GM12878 (cell line): ENCODE results near the gene CTNNB1. TPM values are rescaled to one million over a fixed set of nuclear protein-coding genes. Genes with fewer than 3 reads are reported as not detected.

Experiments
- ATAC-seq: fragments of 200-7000 bp; cut with Tn5 transposase; 3 replicates; pipeline ENCODE4 v1.9.1; 2020; ENCODE audit warnings: mild to moderate bottlenecking, moderate library complexity
- BruUV-seq: library from RNA; stranded (reverse); fragments of 400-500 nt; replicated peaks from 2 replicates; lab custom pipeline; 2021; lab: Mats Ljungman, UMichigan
- CTCF ChIA-PET: fragments of 300-600 bp; sonication (Branson Sonifier 250); formaldehyde crosslinking; extraction: SDS; loops from one replicate; lab custom pipeline; 2021; ENCODE audit warnings: inconsistent platforms; lab: Yijun Ruan, JAX
- POLR2A ChIA-PET: fragments of 350-600 bp; formaldehyde crosslinking; extraction: SDS; loops from one replicate; lab custom pipeline; 2021; ENCODE audit warnings: inconsistent platforms; lab: Charles Lee
- RAD21 ChIA-PET: fragments of 300-600 bp; sonication (Branson Sonifier 250); formaldehyde crosslinking; loops from one replicate; lab custom pipeline; 2023; ENCODE audit warnings: antibody characterized with exemption; ENCODE audit not compliant: unreplicated experiment; lab: Charles Lee
- SMC1A ChIA-PET: fragments of 300-600 bp; sonication (Branson Sonifier 250); formaldehyde crosslinking; loops from one replicate; lab custom pipeline; 2023; ENCODE audit not compliant: unreplicated experiment, uncharacterized antibody; lab: Charles Lee
- DNase-seq: peaks from one replicate; pipeline ENCODE4 v3.0.0-alpha.2; 2011; ENCODE audit warnings: low read depth, low spot score
- FAIRE-seq: peaks from 3 replicates; lab custom pipeline; 2011; peaks lifted over from hg19 to GRCh38; lab: Jason Lieb, UNC
- H2AFZ ChIP-seq: 2 replicates; pipeline ENCODE4 v1.6.0; 2011; ENCODE audit warnings: low read depth, low read length, control low read depth; ENCODE audit not compliant: control insufficient read depth
- H3K27ac ChIP-seq: 2 replicates; pipeline ENCODE4 v1.5.1; 2011; ENCODE audit warnings: control low read depth; ENCODE audit not compliant: control insufficient read depth, insufficient read depth
- H3K27me3 ChIP-seq, 2 experiments: replicated peaks in 1 of 2; 2 replicates each; pipeline versions ENCODE4 v1.6.0 to v1.6.1; 2011; ENCODE audit warnings: low read length in 1 of 2; ENCODE audit not compliant: control insufficient read depth in 2 of 2, insufficient read depth in 2 of 2
- H3K36me3 ChIP-seq, 2 experiments: 2 replicates each; pipeline ENCODE4 v1.5.1; 2011; ENCODE audit warnings: low read length in 1 of 2; ENCODE audit not compliant: control insufficient read depth in 2 of 2, insufficient read depth in 2 of 2
- H3K4me1 ChIP-seq: 2 replicates; pipeline ENCODE4 v1.6.1; 2011; ENCODE audit warnings: mild to moderate bottlenecking, low read length, moderate library complexity, mixed read lengths; ENCODE audit not compliant: control insufficient read depth, insufficient read depth
- H3K4me2 ChIP-seq: 2 replicates; pipeline ENCODE4 v1.6.0; 2011; ENCODE audit warnings: control low read depth; ENCODE audit not compliant: control insufficient read depth, insufficient read depth
- H3K4me3 ChIP-seq: fragments of 200-600 bp; sonication (generic); 2 replicates; pipeline ENCODE4 v1.5.1; 2016
- H3K79me2 ChIP-seq: 2 replicates; pipeline ENCODE4 v1.6.0; 2011; ENCODE audit warnings: low read length; ENCODE audit not compliant: control insufficient read depth, insufficient read depth
- H3K9ac ChIP-seq: 2 replicates; pipeline ENCODE4 v1.8.0; 2011; ENCODE audit warnings: low read length, control low read depth, mixed read lengths; ENCODE audit not compliant: control insufficient read depth, insufficient read depth
- H3K9me3 ChIP-seq: replicated peaks from 3 replicates; pipeline ENCODE4 v1.5.1; 2011; ENCODE audit warnings: mild to moderate bottlenecking, low read length; ENCODE audit not compliant: control insufficient read depth, insufficient read depth
- H4K20me1 ChIP-seq: 2 replicates; pipeline ENCODE4 v1.6.0; 2011; ENCODE audit not compliant: control insufficient read depth, insufficient read depth
- CBFB ChIP-seq: IDR thresholded peaks from 2 replicates; pipeline ENCODE4 v1.6.1; 2016; ENCODE audit warnings: antibody characterized with exemption, low read depth
- HCFC1 ChIP-seq: fragments of 150-350 bp; IDR thresholded peaks from 2 replicates; pipeline ENCODE4 v1.6.1; 2014; ENCODE audit warnings: low read length
- TCF3 ChIP-seq: IDR thresholded peaks from 2 replicates; pipeline ENCODE4 v1.6.1; 2012; ENCODE audit warnings: low read depth, mild to moderate bottlenecking, low read length, borderline replicate concordance; ENCODE audit not compliant: insufficient read depth
- ZBED1 ChIP-seq: IDR thresholded peaks from 2 replicates; pipeline ENCODE4 v1.6.1; 2016; ENCODE audit warnings: borderline replicate concordance
- WGBS: methylation state at CpG from one replicate; pipeline ENCODE4 v1.1.6; 2016; ENCODE audit warnings: low lambda C conversion rate; ENCODE audit not compliant: insufficient replicate concordance, insufficient coverage; ENCODE audit errors: missing lambda C conversion rate; 5-methylcytosine and 5-hydroxymethylcytosine counted together
- in situ Hi-C: fragments of 300-500 bp; cut with MboI; formaldehyde crosslinking; loops from 9 replicates; pipeline ENCODE4 v1.14.3; 2018; ENCODE audit warnings: mixed read lengths
- intact Hi-C: fragments of 100-400 bp; cut with micrococcal nuclease; formaldehyde crosslinking; loops from one replicate; pipeline ENCODE4 v1.14.2; 2022; ENCODE audit not compliant: unreplicated experiment
- polyA plus RNA-seq, 11 experiments: library from polyadenylated mRNA; depleted of rRNA in 4 of 11; unstranded in 6 of 11; stranded (reverse) in 5 of 11; fragments of >200 nt; fragmentation: Nextera tagmentation in 4 of 11; fragmentation: Illumina TruSeq in 1 of 11; extraction: Ambion mirVana in 4 of 11; extraction: Trizol in 1 of 11; gene quantifications; 1 replicate in 1 of 11; 2 replicates in 10 of 11; pipeline versions ENCODE4 v1.2.1 to v1.2.3, GENCODE V29; 2011 to 2016; ENCODE audit warnings: inconsistent platforms in 2 of 11, missing spikeins in 2 of 11, low read depth in 1 of 11
- total RNA-seq, 4 experiments: library from RNA; depleted of rRNA in 3 of 4; stranded (reverse); fragments of >200 nt in 3 of 4; fragmentation: Illumina TruSeq in 1 of 4; extraction: Trizol in 1 of 4; gene quantifications; 2 replicates each; pipeline versions ENCODE4 v1.2.1 to v1.2.3, GENCODE V29; 2013 to 2021
- TF ChIP-seq, protein P1 (sequence below): fragments of 450-650 bp; conservative IDR thresholded peaks from 2 replicates; pipeline ENCODE4 v1.6.1; 2017; ENCODE audit warnings: mild to moderate bottlenecking, moderate library complexity
- TF ChIP-seq, protein P2 (sequence below): fragments of 450-650 bp; IDR thresholded peaks from 2 replicates; pipeline ENCODE4 v1.6.1; 2017; ENCODE audit warnings: mild to moderate bottlenecking, moderate library complexity

The CTNNB1 gene
- total and polyA plus RNA-seq, 10 of the 15 experiments (the other 5 are each of a cell fraction or from before 2014, with no cell fraction given) = 30.4 to 217 (median 138) TPM

DNA sequence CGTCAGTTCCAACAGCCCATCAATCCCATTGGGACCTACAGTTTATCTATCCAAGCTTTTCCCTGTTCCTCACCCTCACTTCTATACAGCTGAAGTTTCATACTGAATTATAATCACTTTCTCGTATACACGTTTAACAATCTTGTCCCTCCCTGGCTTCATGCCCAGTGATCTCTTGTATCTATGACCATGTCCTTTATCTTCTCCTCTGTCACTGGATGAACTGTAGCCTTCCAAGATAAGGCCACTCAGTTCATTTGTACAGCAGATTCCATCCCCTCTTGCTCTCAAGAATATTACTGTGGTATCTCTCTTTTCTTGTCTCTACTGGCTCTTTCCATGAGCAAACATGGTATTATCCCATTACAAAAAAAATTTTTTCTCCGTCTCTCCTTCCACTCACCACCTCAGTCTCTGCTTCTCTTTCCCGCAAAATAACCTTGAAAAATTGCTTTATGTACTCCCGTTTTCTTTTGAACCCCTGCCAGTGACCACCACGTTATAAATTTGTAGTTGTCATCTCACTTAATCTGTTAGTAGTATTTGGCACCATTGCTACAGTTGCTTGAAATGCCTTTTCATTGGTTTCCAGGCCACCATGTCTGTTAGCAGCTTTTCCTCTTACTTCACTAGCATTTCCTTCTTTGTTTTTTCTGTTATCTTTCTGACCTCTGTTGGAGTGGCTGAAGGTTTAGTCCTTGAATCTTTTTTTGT, 9.4 kb downstream of the CTNNB1 start:
- Histone ChIP-seq H3K27me3 (no peaks in the 10 kb centered on the region), H3K9ac (no peak overlapping the region), H3K4me2 (no peak overlapping the region), H3K27ac (no peak overlapping the region), H4K20me1 (no peaks in the 10 kb centered on the region), H3K36me3 (peaks cover 0 to 4% of the 10 kb centered on the region in 2 experiments; a peak in 1 of 4 replicates), H3K79me2 (peaks cover 97% of the 10 kb centered on the region), H3K4me1 (0 out of 2 replicates have a peak, but pooled peaks cover 4% of the 10 kb centered on the region), H3K4me3 (no peak overlapping the region), H2AFZ (no peak overlapping the region), H3K9me3 (peaks cover 6% of the 10 kb centered on the region)
- ChIA-PET CTCF (interaction anchor here (1.4 kb wide), 2 partner anchors 8 to 11 kb away, joined by 3 to 4 read pairs; no protein-coding TSS in a partner anchor), SMC1A (interaction anchor here (0.7 to 2.5 kb wide), 5 partner anchors 8 to 14 kb away, joined by 3 to 10 read pairs (median 4); partner anchors contain the start of gene CTNNB1), RAD21 (interaction anchor here (1.6 to 1.8 kb wide), 2 partner anchors 9 to 10 kb away, joined by 3 to 4 read pairs; partner anchors contain the start of gene CTNNB1), POLR2A (interaction anchor here (0.6 kb wide), 2 partner anchors 9 to 52 kb away, joined by 5 to 7 read pairs; partner anchors contain the start of gene CTNNB1)
- FAIRE-seq (no peak), ATAC-seq (no peak), DNase-seq (no peak)
- TF ChIP-seq, protein P1, sequence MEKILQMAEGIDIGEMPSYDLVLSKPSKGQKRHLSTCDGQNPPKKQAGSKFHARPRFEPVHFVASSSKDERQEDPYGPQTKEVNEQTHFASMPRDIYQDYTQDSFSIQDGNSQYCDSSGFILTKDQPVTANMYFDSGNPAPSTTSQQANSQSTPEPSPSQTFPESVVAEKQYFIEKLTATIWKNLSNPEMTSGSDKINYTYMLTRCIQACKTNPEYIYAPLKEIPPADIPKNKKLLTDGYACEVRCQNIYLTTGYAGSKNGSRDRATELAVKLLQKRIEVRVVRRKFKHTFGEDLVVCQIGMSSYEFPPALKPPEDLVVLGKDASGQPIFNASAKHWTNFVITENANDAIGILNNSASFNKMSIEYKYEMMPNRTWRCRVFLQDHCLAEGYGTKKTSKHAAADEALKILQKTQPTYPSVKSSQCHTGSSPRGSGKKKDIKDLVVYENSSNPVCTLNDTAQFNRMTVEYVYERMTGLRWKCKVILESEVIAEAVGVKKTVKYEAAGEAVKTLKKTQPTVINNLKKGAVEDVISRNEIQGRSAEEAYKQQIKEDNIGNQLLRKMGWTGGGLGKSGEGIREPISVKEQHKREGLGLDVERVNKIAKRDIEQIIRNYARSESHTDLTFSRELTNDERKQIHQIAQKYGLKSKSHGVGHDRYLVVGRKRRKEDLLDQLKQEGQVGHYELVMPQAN = no peak
- TF ChIP-seq TCF3 (no peak), CBFB (no peak), ZBED1 (no peak), HCFC1 (no peak)
- TF ChIP-seq, protein P2, sequence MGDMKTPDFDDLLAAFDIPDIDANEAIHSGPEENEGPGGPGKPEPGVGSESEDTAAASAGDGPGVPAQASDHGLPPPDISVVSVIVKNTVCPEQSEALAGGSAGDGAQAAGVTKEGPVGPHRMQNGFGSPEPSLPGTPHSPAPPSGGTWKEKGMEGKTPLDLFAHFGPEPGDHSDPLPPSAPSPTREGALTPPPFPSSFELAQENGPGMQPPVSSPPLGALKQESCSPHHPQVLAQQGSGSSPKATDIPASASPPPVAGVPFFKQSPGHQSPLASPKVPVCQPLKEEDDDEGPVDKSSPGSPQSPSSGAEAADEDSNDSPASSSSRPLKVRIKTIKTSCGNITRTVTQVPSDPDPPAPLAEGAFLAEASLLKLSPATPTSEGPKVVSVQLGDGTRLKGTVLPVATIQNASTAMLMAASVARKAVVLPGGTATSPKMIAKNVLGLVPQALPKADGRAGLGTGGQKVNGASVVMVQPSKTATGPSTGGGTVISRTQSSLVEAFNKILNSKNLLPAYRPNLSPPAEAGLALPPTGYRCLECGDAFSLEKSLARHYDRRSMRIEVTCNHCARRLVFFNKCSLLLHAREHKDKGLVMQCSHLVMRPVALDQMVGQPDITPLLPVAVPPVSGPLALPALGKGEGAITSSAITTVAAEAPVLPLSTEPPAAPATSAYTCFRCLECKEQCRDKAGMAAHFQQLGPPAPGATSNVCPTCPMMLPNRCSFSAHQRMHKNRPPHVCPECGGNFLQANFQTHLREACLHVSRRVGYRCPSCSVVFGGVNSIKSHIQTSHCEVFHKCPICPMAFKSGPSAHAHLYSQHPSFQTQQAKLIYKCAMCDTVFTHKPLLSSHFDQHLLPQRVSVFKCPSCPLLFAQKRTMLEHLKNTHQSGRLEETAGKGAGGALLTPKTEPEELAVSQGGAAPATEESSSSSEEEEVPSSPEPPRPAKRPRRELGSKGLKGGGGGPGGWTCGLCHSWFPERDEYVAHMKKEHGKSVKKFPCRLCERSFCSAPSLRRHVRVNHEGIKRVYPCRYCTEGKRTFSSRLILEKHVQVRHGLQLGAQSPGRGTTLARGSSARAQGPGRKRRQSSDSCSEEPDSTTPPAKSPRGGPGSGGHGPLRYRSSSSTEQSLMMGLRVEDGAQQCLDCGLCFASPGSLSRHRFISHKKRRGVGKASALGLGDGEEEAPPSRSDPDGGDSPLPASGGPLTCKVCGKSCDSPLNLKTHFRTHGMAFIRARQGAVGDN = no peak
- intact Hi-C loops (no loop called here), in situ Hi-C loops (no loop called here)
- 75% methylated on average over 7 of the region's 7 CpGs for WGBS
- BruUV-seq = no TSS peak
